Measurements from ENCODE around the gene FOXO4. TPM values are rescaled to one million over a fixed set of nuclear protein-coding genes. Genes with fewer than 3 reads are reported as not detected.

Gene FOXO4
- total and polyA plus RNA-seq, 2 of the 13 experiments (the other 11 are each of a cell fraction or from before 2014, with no cell fraction given) = 5.1 to 5.7 TPM

DNA sequence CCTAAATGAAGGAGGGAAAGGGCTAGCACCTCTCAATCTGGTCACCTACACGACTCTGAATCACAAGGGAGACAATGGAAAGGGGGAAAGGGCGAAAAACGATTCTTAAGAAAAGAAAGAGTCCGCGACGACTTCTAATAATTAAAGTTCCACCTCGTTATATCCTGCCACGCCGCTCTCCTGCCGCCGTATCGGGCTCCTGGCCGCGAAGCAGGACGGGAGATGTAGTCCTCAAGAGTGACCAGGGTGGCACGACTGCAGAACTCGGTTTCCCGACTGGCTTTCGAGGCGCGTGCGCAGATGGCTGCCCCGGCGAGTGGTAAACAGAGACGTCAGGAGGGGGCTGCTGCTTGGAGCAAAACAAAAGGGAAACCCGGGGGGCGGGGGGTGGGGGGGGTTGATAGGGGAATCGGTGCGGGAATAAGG is at the start of gene FOXO4 (continued):
- TF ChIP-seq, protein P1, sequence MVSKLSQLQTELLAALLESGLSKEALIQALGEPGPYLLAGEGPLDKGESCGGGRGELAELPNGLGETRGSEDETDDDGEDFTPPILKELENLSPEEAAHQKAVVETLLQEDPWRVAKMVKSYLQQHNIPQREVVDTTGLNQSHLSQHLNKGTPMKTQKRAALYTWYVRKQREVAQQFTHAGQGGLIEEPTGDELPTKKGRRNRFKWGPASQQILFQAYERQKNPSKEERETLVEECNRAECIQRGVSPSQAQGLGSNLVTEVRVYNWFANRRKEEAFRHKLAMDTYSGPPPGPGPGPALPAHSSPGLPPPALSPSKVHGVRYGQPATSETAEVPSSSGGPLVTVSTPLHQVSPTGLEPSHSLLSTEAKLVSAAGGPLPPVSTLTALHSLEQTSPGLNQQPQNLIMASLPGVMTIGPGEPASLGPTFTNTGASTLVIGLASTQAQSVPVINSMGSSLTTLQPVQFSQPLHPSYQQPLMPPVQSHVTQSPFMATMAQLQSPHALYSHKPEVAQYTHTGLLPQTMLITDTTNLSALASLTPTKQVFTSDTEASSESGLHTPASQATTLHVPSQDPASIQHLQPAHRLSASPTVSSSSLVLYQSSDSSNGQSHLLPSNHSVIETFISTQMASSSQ (IDR thresholded peaks at IDR 0.05; ENCODE audit: low read depth) = no peak
- TF ChIP-seq, protein P1 (CRISPR knock-in tag; IDR thresholded peaks at IDR 0.05; ENCODE audit: borderline replicate concordance) = no peak
- TF ChIP-seq ZNF576 (CRISPR knock-in tag; IDR thresholded peaks at IDR 0.05) (no peak), POGZ (CRISPR knock-in tag; IDR thresholded peaks at IDR 0.05) (no peak), LRRFIP1 (CRISPR knock-in tag; conservative IDR thresholded peaks at IDR 0.05) (no peak), ZNF224 (CRISPR knock-in tag; IDR thresholded peaks at IDR 0.05) (no peak), CHD2 (IDR thresholded peaks at IDR 0.05; ENCODE audit: low read depth, low read length) (no peak), ZNF292 (CRISPR knock-in tag; IDR thresholded peaks at IDR 0.05; ENCODE audit: borderline replicate concordance, low read depth) (no peak), PLRG1 (conservative IDR thresholded peaks at IDR 0.05) (no peak), ZBTB40 (IDR thresholded peaks at IDR 0.05) (no peak), ZBTB40 (CRISPR knock-in tag; IDR thresholded peaks at IDR 0.05) (no peak)
- TF ChIP-seq, protein P2, sequence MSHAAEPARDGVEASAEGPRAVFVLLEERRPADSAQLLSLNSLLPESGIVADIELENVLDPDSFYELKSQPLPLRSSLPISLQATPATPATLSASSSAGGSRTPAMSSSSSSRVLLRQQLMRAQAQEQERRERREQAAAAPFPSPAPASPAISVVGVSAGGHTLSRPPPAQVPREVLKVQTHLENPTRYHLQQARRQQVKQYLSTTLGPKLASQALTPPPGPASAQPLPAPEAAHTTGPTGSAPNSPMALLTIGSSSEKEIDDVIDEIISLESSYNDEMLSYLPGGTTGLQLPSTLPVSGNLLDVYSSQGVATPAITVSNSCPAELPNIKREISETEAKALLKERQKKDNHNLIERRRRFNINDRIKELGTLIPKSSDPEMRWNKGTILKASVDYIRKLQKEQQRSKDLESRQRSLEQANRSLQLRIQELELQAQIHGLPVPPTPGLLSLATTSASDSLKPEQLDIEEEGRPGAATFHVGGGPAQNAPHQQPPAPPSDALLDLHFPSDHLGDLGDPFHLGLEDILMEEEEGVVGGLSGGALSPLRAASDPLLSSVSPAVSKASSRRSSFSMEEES (CRISPR knock-in tag; IDR thresholded peaks at IDR 0.05) = no peak

All from HepG2 (cell line).